K562 (cell line): ENCODE measurements around the gene NPB. TPM values are rescaled to one million over a fixed set of nuclear protein-coding genes. Genes with fewer than 3 reads are reported as not detected.

Source experiments
- ATAC-seq: fragments of 200-7000 bp; cut with Tn5 transposase; 3 replicates; pipeline ENCODE4 v1.9.1; 2020; ENCODE audit warnings: moderate library complexity
- BruUV-seq: library from RNA; stranded (reverse); fragments of 400-500 nt; replicated peaks from 2 replicates; lab custom pipeline; 2021; lab: Mats Ljungman, UMichigan
- CTCF ChIA-PET: fragments of 300-600 bp; formaldehyde crosslinking; extraction: SDS; loops from one replicate; lab custom pipeline; 2021; ENCODE audit warnings: low intra/inter-chr PET ratio; lab: Yijun Ruan, JAX
- POLR2A ChIA-PET: fragments of 300-600, 350-650 bp; sonication (Branson Sonifier 250); formaldehyde crosslinking; extraction: SDS; loops from one replicate; lab custom pipeline; 2021; ENCODE audit warnings: antibody characterized with exemption, inconsistent platforms; lab: Yijun Ruan, JAX
- DNase-seq, 4 experiments: peaks; one replicate each; pipeline versions ENCODE4 v3.0.0 to v3.0.0-alpha.2; 2011 to 2018; ENCODE audit warnings: low spot score in 3 of 4, mixed read lengths in 3 of 4; ENCODE audit errors: extremely low read depth in 1 of 4
- FAIRE-seq: peaks from 2 replicates; lab custom pipeline; 2011; peaks lifted over from hg19 to GRCh38; lab: Jason Lieb, UNC
- H2AFZ ChIP-seq: 2 replicates; pipeline ENCODE4 v1.6.0; 2011; ENCODE audit warnings: low read depth, low read length, control low read depth, inconsistent platforms
- H3K27ac ChIP-seq: fragments of 200-600 bp; 3 replicates; pipeline ENCODE4 v1.8.0; 2011; ENCODE audit warnings: low read depth, mild to moderate bottlenecking, control low read depth, inconsistent platforms, low read length, moderate library complexity, mixed read lengths; ENCODE audit errors: extremely low read depth
- H3K27me3 ChIP-seq, 2 experiments: fragments of 300-600 bp in 1 of 2; 2 replicates in 1 of 2; 3 replicates in 1 of 2; pipeline versions ENCODE4 v1.6.0 to v1.8.0; 2011; ENCODE audit warnings: inconsistent platforms in 2 of 2, low read length in 2 of 2, mild to moderate bottlenecking in 1 of 2, mixed read lengths in 1 of 2, moderate library complexity in 1 of 2; ENCODE audit not compliant: control insufficient read depth in 2 of 2, insufficient read depth in 2 of 2
- H3K36me3 ChIP-seq: fragments of 300-600 bp; 3 replicates; pipeline ENCODE4 v1.8.0; 2011; ENCODE audit warnings: mild to moderate bottlenecking, low read length, inconsistent platforms; ENCODE audit not compliant: control insufficient read depth, insufficient read depth
- H3K4me1 ChIP-seq, 2 experiments: fragments of 200-600 bp in 1 of 2; replicated peaks in 1 of 2; 2 replicates in 1 of 2; 3 replicates in 1 of 2; pipeline versions ENCODE4 v1.5.1 to v1.8.0; 2011; ENCODE audit warnings: inconsistent platforms in 2 of 2, low read length in 2 of 2, mild to moderate bottlenecking in 1 of 2, mixed read lengths in 1 of 2, moderate library complexity in 1 of 2; ENCODE audit not compliant: control insufficient read depth in 2 of 2, insufficient read depth in 2 of 2
- H3K4me2 ChIP-seq: 2 replicates; pipeline ENCODE4 v1.6.1; 2011; ENCODE audit warnings: low read length, control low read depth, inconsistent platforms, mixed read lengths; ENCODE audit not compliant: insufficient read depth
- H3K4me3 ChIP-seq: fragments of 200-600 bp; sonication (generic), shearing (Covaris generic); 2 replicates; pipeline ENCODE4 v1.5.1; 2016; ENCODE audit warnings: control low read depth, inconsistent platforms
- H3K79me2 ChIP-seq: fragments of 200-600 bp; 3 replicates; pipeline ENCODE4 v1.8.0; 2011; ENCODE audit warnings: low read length, inconsistent platforms; ENCODE audit not compliant: control insufficient read depth, insufficient read depth
- H3K9ac ChIP-seq, 2 experiments: 2 replicates each; pipeline versions ENCODE4 v1.6.0 to v1.6.1; 2011; ENCODE audit warnings: low read depth in 2 of 2, low read length in 2 of 2, control low read depth in 1 of 2, inconsistent platforms in 1 of 2, mild to moderate bottlenecking in 1 of 2, mixed read lengths in 1 of 2; ENCODE audit not compliant: insufficient read depth in 1 of 2
- H3K9me1 ChIP-seq: one replicate; pipeline ENCODE4 v1.6.0; 2011; ENCODE audit warnings: inconsistent platforms, mild to moderate bottlenecking, low read length, moderate library complexity; ENCODE audit not compliant: control insufficient read depth, insufficient read depth
- H3K9me3 ChIP-seq: replicated peaks from 2 replicates; pipeline ENCODE4 v1.5.1; 2011; ENCODE audit warnings: low read depth, low read length, inconsistent platforms; ENCODE audit not compliant: control insufficient read depth, insufficient read depth
- H4K20me1 ChIP-seq: replicated peaks from 2 replicates; pipeline ENCODE4 v1.6.1; 2011; ENCODE audit warnings: low read length, inconsistent platforms, mixed read lengths; ENCODE audit not compliant: control insufficient read depth, insufficient read depth
- HDAC8 ChIP-seq: fragments of 450-650 bp; IDR thresholded peaks from 2 replicates; pipeline ENCODE4 v1.6.1; 2016; ENCODE audit warnings: mild to moderate bottlenecking, missing genetic modification characterization, moderate library complexity, missing compliant biosample characterization
- PCBP2 ChIP-seq: fragments of 200-400 bp; formaldehyde crosslinking; IDR thresholded peaks from 2 replicates; pipeline ENCODE4 v1.6.1; 2018; ENCODE audit warnings: low read length, low read depth, mild to moderate bottlenecking, moderate library complexity; ENCODE audit not compliant: poor library complexity, severe bottlenecking
- ZNF263 ChIP-seq: sonication (generic); formaldehyde crosslinking; IDR thresholded peaks from 2 replicates; pipeline ENCODE4 v1.8.0; 2022; ENCODE audit warnings: mild to moderate bottlenecking, missing genetic modification reagents, borderline replicate concordance
- WGBS: fragments of 100-300 bp; shearing (Covaris generic); methylation state at CpG from one replicate; pipeline ENCODE4 v1.1.6; 2016; ENCODE audit warnings: low coverage, mixed read lengths; ENCODE audit not compliant: insufficient coverage; ENCODE audit errors: missing lambda C conversion rate; 5-methylcytosine and 5-hydroxymethylcytosine counted together
- in situ Hi-C: fragments of 300-500 bp; cut with MboI; formaldehyde crosslinking; loops from 4 replicates; pipeline ENCODE4 v1.15.0; 2018; ENCODE audit warnings: inconsistent platforms, mixed read lengths
- intact Hi-C: fragments of 100-400 bp; cut with micrococcal nuclease; formaldehyde crosslinking; loops from 2 replicates; pipeline ENCODE4 v1.14.2; 2022
- polyA plus RNA-seq, 8 experiments: library from polyadenylated mRNA; depleted of rRNA in 4 of 8; stranded (reverse) in 5 of 8; unstranded in 3 of 8; fragments of >200 nt; fragmentation: Nextera tagmentation in 2 of 8; fragmentation: Illumina TruSeq in 1 of 8; extraction: Ambion mirVana in 2 of 8; extraction: Trizol in 1 of 8; gene quantifications; 2 replicates each; pipeline versions ENCODE4 v1.2.1 to v1.2.3, GENCODE V29; 2011 to 2014; ENCODE audit warnings: inconsistent platforms in 1 of 8, missing spikeins in 1 of 8
- total RNA-seq, 7 experiments: library from RNA; depleted of rRNA in 6 of 7; stranded (reverse); fragments of >200 nt in 6 of 7; fragmentation: Illumina TruSeq in 2 of 7; extraction: Trizol in 2 of 7; gene quantifications; 2 replicates each; pipeline versions ENCODE4 v1.2.1 to v1.2.3, GENCODE V29; 2011 to 2021; ENCODE audit warnings: low replicate concordance in 1 of 7

The NPB gene
- total and polyA plus RNA-seq, 9 of the 15 experiments (the other 6 are each of a cell fraction or from before 2014, with no cell fraction given): 0.03 to 0.61 (median 0.14) TPM; not detected in 2

DNA sequence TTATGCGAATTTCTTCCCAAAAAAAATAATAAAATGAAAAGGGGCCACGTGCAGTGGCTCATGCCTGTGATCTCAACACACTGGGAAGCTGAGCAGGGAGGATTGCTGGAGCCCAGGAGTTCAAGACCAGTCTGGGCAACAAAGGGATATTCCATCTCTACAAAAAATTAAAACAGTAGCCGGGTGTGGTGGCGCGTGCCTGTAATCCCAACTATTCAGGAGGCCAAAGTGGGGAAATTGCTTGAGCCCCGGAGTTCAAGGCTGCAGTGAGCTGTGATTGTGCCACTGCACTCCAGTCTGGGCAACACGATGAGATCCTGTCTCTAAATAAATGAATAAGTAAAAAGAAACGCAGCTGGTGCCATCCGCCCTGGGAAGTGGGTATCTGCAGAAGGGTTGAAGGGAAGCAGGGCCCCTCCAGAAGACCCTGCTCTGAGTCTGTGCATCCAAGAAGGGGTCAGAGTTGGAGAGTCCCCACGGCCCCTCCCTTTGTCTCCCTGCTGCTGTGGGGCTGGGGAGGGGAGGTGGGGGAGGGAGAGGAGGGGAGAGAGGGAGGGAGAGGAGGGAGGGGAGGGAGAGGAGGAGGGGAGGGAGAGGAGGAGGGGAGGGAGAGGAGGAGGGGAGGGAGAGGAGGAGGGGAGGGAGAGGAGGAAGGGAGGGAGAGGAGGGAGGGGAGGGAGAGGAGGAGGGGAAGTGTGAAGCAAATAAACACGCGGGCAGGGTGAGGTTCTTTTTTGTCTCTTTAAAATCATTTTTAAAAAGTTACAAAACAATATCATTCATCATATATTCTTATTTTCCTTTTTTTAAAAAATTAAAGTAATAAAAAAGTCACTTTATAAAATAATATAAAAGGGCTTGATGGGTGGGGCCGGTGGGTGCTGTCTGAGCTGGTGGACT is 50.0 kb downstream of the NPB start:
- ATAC-seq (no peak), DNase-seq (no peak), FAIRE-seq (no peak)
- TF ChIP-seq PCBP2: peak; percentile 90
- TF ChIP-seq ZNF263 (CRISPR knock-in tag): 0 out of 2 replicates have a peak, but pooled peaks have one; percentile 29
- TF ChIP-seq HDAC8 (tag): no peak
- ChIA-PET POLR2A (interaction anchor here (0.6 to 1.2 kb wide), 6 partner anchors 8 to 256 kb away, joined by 3 to 4 read pairs (median 3); no protein-coding TSS in a partner anchor), CTCF (no interaction called here)
- H3K27me3 ChIP-seq: no peaks in the 10 kb centered on the region
- H3K79me2 ChIP-seq: no peaks in the 10 kb centered on the region
- H3K36me3 ChIP-seq: peaks cover 16% of the 10 kb centered on the region; the same call in 2 of the 3 replicates
- no peaks in the 10 kb centered on the region; the same call in 1 of the 2 replicates for H3K9me3 ChIP-seq
- no peak overlapping the region for H3K27ac ChIP-seq
- H3K4me3 ChIP-seq: no peak overlapping the region
- H4K20me1 ChIP-seq: no peaks in the 10 kb centered on the region
- H3K9me1 ChIP-seq: no peaks in the 10 kb centered on the region
- H2AFZ ChIP-seq: no peak overlapping the region
- no TSS peak for BruUV-seq
- H3K4me1 ChIP-seq: peaks cover 0 to 38% of the 10 kb centered on the region in 2 experiments; a peak in 3 of 5 replicates
- no peak overlapping the region for H3K4me2 ChIP-seq
- H3K9ac ChIP-seq: peak overlapping the region in 1 of 2 experiments; percentile 74; a peak in 1 of 4 replicates
- 62% methylated on average over 9 of the region's 13 CpGs for WGBS
- in situ Hi-C loops: no loop called here
- intact Hi-C loops: loop anchor here (10.0 kb wide), 1 partner anchor 203 kb away; no protein-coding TSS in a partner anchor

Other genes starting within 250 kb of the NPB start
Only the 7 nearest of the 29 such genes appear.
- 110 and 146 TPM in 2 replicates for gene ARHGDIA, start 30.9 kb upstream of the NPB start, total RNA-seq (2014; rRNA removed)
- 39.8 and 58.3 TPM in 2 replicates for gene ARHGDIA, start 30.9 kb upstream of the NPB start, total RNA-seq (2014; rRNA removed; fragmentation: Illumina TruSeq; extraction: Trizol)
- gene ARHGDIA, start 30.9 kb upstream of the NPB start, total RNA-seq (2015; rRNA removed; fragmentation: Illumina TruSeq; extraction: Trizol): 105 and 107 TPM in 2 replicates
- 321 and 340 TPM in 2 replicates for gene ARHGDIA, start 30.9 kb upstream of the NPB start, total RNA-seq (2021)
- 23.4 and 33.4 TPM in 2 replicates for gene ARHGDIA, start 30.9 kb upstream of the NPB start, polyA plus RNA-seq (2011; rRNA removed)
- gene ARHGDIA, start 30.9 kb upstream of the NPB start, polyA plus RNA-seq (2014; fragmentation: Illumina TruSeq; extraction: Trizol): 129 and 227 TPM in 2 replicates
- 10 to 100 TPM in 1 of 2 experiments, 1 to 10 TPM in 1; 9.6 to 11.2 TPM for gene ARHGDIA, start 30.9 kb upstream of the NPB start, polyA plus RNA-seq (2014; fragmentation: Nextera tagmentation; extraction: Ambion mirVana)
- gene ARHGDIA, start 30.9 kb upstream of the NPB start, polyA plus RNA-seq (2014; rRNA removed): 97.6 and 114 TPM in 2 replicates
- gene ALYREF, start 10.7 kb upstream of the NPB start, total RNA-seq (2014; rRNA removed): 416 and 428 TPM in 2 replicates
- gene ALYREF, start 10.7 kb upstream of the NPB start, total RNA-seq (2014; rRNA removed; fragmentation: Illumina TruSeq; extraction: Trizol): 74.3 and 99.3 TPM in 2 replicates
- gene ALYREF, start 10.7 kb upstream of the NPB start, total RNA-seq (2015; rRNA removed; fragmentation: Illumina TruSeq; extraction: Trizol): 225 and 227 TPM in 2 replicates
- gene ALYREF, start 10.7 kb upstream of the NPB start, total RNA-seq (2021): 279 and 283 TPM in 2 replicates
- gene ALYREF, start 10.7 kb upstream of the NPB start, polyA plus RNA-seq (2011; rRNA removed): 97.2 and 103 TPM in 2 replicates
- 147 and 154 TPM in 2 replicates for gene ALYREF, start 10.7 kb upstream of the NPB start, polyA plus RNA-seq (2014; fragmentation: Illumina TruSeq; extraction: Trizol)
- gene ALYREF, start 10.7 kb upstream of the NPB start, polyA plus RNA-seq (2014; fragmentation: Nextera tagmentation; extraction: Ambion mirVana): 1 to 10 TPM; 1.9 to 3.7 TPM
- gene ALYREF, start 10.7 kb upstream of the NPB start, polyA plus RNA-seq (2014; rRNA removed): 206 and 253 TPM in 2 replicates
- 220 and 252 TPM in 2 replicates for gene ANAPC11, start 10.5 kb upstream of the NPB start, total RNA-seq (2014; rRNA removed)
- 32.5 and 41.2 TPM in 2 replicates for gene ANAPC11, start 10.5 kb upstream of the NPB start, total RNA-seq (2014; rRNA removed; fragmentation: Illumina TruSeq; extraction: Trizol)
- 105 and 111 TPM in 2 replicates for gene ANAPC11, start 10.5 kb upstream of the NPB start, total RNA-seq (2015; rRNA removed; fragmentation: Illumina TruSeq; extraction: Trizol)
- 214 and 217 TPM in 2 replicates for gene ANAPC11, start 10.5 kb upstream of the NPB start, total RNA-seq (2021)
- gene ANAPC11, start 10.5 kb upstream of the NPB start, polyA plus RNA-seq (2011; rRNA removed): 238 and 354 TPM in 2 replicates
- 57.2 and 105 TPM in 2 replicates for gene ANAPC11, start 10.5 kb upstream of the NPB start, polyA plus RNA-seq (2014; fragmentation: Illumina TruSeq; extraction: Trizol)
- 100 to 1,000 TPM; 154 to 255 TPM for gene ANAPC11, start 10.5 kb upstream of the NPB start, polyA plus RNA-seq (2014; fragmentation: Nextera tagmentation; extraction: Ambion mirVana)
- gene ANAPC11, start 10.5 kb upstream of the NPB start, polyA plus RNA-seq (2014; rRNA removed): 318 and 338 TPM in 2 replicates
- gene PCYT2, start 9.2 kb downstream of the NPB start, total RNA-seq (2014; rRNA removed): 123 and 139 TPM in 2 replicates
- gene PCYT2, start 9.2 kb downstream of the NPB start, total RNA-seq (2014; rRNA removed; fragmentation: Illumina TruSeq; extraction: Trizol): 42.7 and 57.5 TPM in 2 replicates
- gene PCYT2, start 9.2 kb downstream of the NPB start, total RNA-seq (2015; rRNA removed; fragmentation: Illumina TruSeq; extraction: Trizol): 81.7 and 82.5 TPM in 2 replicates
- gene PCYT2, start 9.2 kb downstream of the NPB start, total RNA-seq (2021): 125 and 134 TPM in 2 replicates
- 71.5 and 97.8 TPM in 2 replicates for gene PCYT2, start 9.2 kb downstream of the NPB start, polyA plus RNA-seq (2011; rRNA removed)
- 83.7 and 95.3 TPM in 2 replicates for gene PCYT2, start 9.2 kb downstream of the NPB start, polyA plus RNA-seq (2014; fragmentation: Illumina TruSeq; extraction: Trizol)
- 1 to 10 TPM in 1 of 2 experiments, under 1 TPM in 1; 0.92 to 1.6 TPM for gene PCYT2, start 9.2 kb downstream of the NPB start, polyA plus RNA-seq (2014; fragmentation: Nextera tagmentation; extraction: Ambion mirVana)
- gene PCYT2, start 9.2 kb downstream of the NPB start, polyA plus RNA-seq (2014; rRNA removed): 131 and 133 TPM in 2 replicates
- 42.2 and 49.3 TPM in 2 replicates for gene SIRT7, start 15.9 kb downstream of the NPB start, total RNA-seq (2014; rRNA removed)
- 9.0 and 9.8 TPM in 2 replicates for gene SIRT7, start 15.9 kb downstream of the NPB start, total RNA-seq (2014; rRNA removed; fragmentation: Illumina TruSeq; extraction: Trizol)
- gene SIRT7, start 15.9 kb downstream of the NPB start, total RNA-seq (2015; rRNA removed; fragmentation: Illumina TruSeq; extraction: Trizol): 23.6 and 24.6 TPM in 2 replicates
- 35.7 and 44.1 TPM in 2 replicates for gene SIRT7, start 15.9 kb downstream of the NPB start, total RNA-seq (2021)
- gene SIRT7, start 15.9 kb downstream of the NPB start, polyA plus RNA-seq (2011; rRNA removed): 9.3 and 11.7 TPM in 2 replicates
- gene SIRT7, start 15.9 kb downstream of the NPB start, polyA plus RNA-seq (2014; fragmentation: Illumina TruSeq; extraction: Trizol): 20.3 and 25.7 TPM in 2 replicates
- gene SIRT7, start 15.9 kb downstream of the NPB start, polyA plus RNA-seq (2014; fragmentation: Nextera tagmentation; extraction: Ambion mirVana): 1 to 10 TPM; 1.6 to 2.0 TPM
- 43.9 and 54.8 TPM in 2 replicates for gene SIRT7, start 15.9 kb downstream of the NPB start, polyA plus RNA-seq (2014; rRNA removed)
- gene MAFG, start 25.5 kb downstream of the NPB start, total RNA-seq (2014; rRNA removed): 27.3 and 30.1 TPM in 2 replicates
- 16.3 and 16.9 TPM in 2 replicates for gene MAFG, start 25.5 kb downstream of the NPB start, total RNA-seq (2014; rRNA removed; fragmentation: Illumina TruSeq; extraction: Trizol)
- 23.6 and 24.9 TPM in 2 replicates for gene MAFG, start 25.5 kb downstream of the NPB start, total RNA-seq (2015; rRNA removed; fragmentation: Illumina TruSeq; extraction: Trizol)
- gene MAFG, start 25.5 kb downstream of the NPB start, total RNA-seq (2021): 46.7 and 58.1 TPM in 2 replicates
- gene MAFG, start 25.5 kb downstream of the NPB start, polyA plus RNA-seq (2011; rRNA removed): 22.4 and 31.8 TPM in 2 replicates
- 31.2 and 36.3 TPM in 2 replicates for gene MAFG, start 25.5 kb downstream of the NPB start, polyA plus RNA-seq (2014; fragmentation: Illumina TruSeq; extraction: Trizol)
- gene MAFG, start 25.5 kb downstream of the NPB start, polyA plus RNA-seq (2014; fragmentation: Nextera tagmentation; extraction: Ambion mirVana): 1 to 10 TPM; 1.1 to 2.8 TPM
- gene MAFG, start 25.5 kb downstream of the NPB start, polyA plus RNA-seq (2014; rRNA removed): 44.8 and 46.7 TPM in 2 replicates
- gene PYCR1, start 35.1 kb downstream of the NPB start, total RNA-seq (2014; rRNA removed): 215 and 290 TPM in 2 replicates
- gene PYCR1, start 35.1 kb downstream of the NPB start, total RNA-seq (2014; rRNA removed; fragmentation: Illumina TruSeq; extraction: Trizol): 72.4 and 95.4 TPM in 2 replicates
- 120 and 126 TPM in 2 replicates for gene PYCR1, start 35.1 kb downstream of the NPB start, total RNA-seq (2015; rRNA removed; fragmentation: Illumina TruSeq; extraction: Trizol)
- gene PYCR1, start 35.1 kb downstream of the NPB start, total RNA-seq (2021): 302 and 328 TPM in 2 replicates
- 188 and 273 TPM in 2 replicates for gene PYCR1, start 35.1 kb downstream of the NPB start, polyA plus RNA-seq (2011; rRNA removed)
- gene PYCR1, start 35.1 kb downstream of the NPB start, polyA plus RNA-seq (2014; fragmentation: Illumina TruSeq; extraction: Trizol): 183 and 278 TPM in 2 replicates
- gene PYCR1, start 35.1 kb downstream of the NPB start, polyA plus RNA-seq (2014; fragmentation: Nextera tagmentation; extraction: Ambion mirVana): 10 to 100 TPM; 11.7 to 18.6 TPM
- gene PYCR1, start 35.1 kb downstream of the NPB start, polyA plus RNA-seq (2014; rRNA removed): 270 and 349 TPM in 2 replicates